Nucleus accumbens (tissue), 56 donors: ENCODE data around the gene REELD1.

Source experiments
- DNase-seq, 56 donors: peaks; one replicate each; lab custom pipeline; 2025; lab: John Stamatoyannopoulos, UW

REELD1 gene

GRCh38 chr4:146214238-146214637, at the start of gene REELD1:
Gene REELD1, plus strand, starts transcription at chr4:146214538. Its CDS starts 2,415 bp downstream, at chr4:146216953.
- DNase-seq, result no peak

GRCh38 chr4:146165221-146165620, 49.1 kb upstream of the REELD1 start:
- no peak for DNase-seq

GRCh38 chr4:146165840-146166239, 48.5 kb upstream of the REELD1 start:
- DNase-seq, result no peak

- no peak for DNase-seq
These were observed 44.2 kb upstream of the REELD1 start for GRCh38 chr4:146170149-146170548.

GRCh38 chr4:146175541-146176453, 38.5 kb upstream of the REELD1 start, which contains the start of gene LSM6:
Gene LSM6, plus strand, starts transcription at chr4:146175718. Its CDS starts 7,204 bp downstream, at chr4:146182922.
- DNase-seq, result peak; percentile 46 to 95 (median 87)

GRCh38 chr4:146176891-146177290, 37.4 kb upstream of the REELD1 start:
- no peak for DNase-seq

GRCh38 chr4:146178126-146178525, 36.2 kb upstream of the REELD1 start:
- no peak for DNase-seq

GRCh38 chr4:146179784-146180370, 34.5 kb upstream of the REELD1 start:
- DNase-seq, result peak in 2 of 56 donors; percentile 1 to 9

- DNase-seq, result no peak
These were observed 31.9 kb upstream of the REELD1 start for GRCh38 chr4:146182443-146182842.

GRCh38 chr4:146183209-146183608, 31.1 kb upstream of the REELD1 start:
- DNase-seq, result no peak

- no peak for DNase-seq
These were observed 28.3 kb upstream of the REELD1 start for GRCh38 chr4:146186041-146186440.

GRCh38 chr4:146186596-146186995, 27.7 kb upstream of the REELD1 start:
- no peak for DNase-seq

GRCh38 chr4:146190456-146190855, 23.9 kb upstream of the REELD1 start:
- DNase-seq, result no peak

- DNase-seq, result no peak
These were observed 22.4 kb upstream of the REELD1 start for GRCh38 chr4:146191766-146192458.

- DNase-seq, result no peak
These were observed 20.7 kb upstream of the REELD1 start for GRCh38 chr4:146193628-146194027.

GRCh38 chr4:146194212-146194611, 20.1 kb upstream of the REELD1 start:
- DNase-seq, result no peak

GRCh38 chr4:146202665-146203064, 11.7 kb upstream of the REELD1 start:
- DNase-seq, result no peak

GRCh38 chr4:146207410-146207809, 6.9 kb upstream of the REELD1 start:
- DNase-seq, result peak in 9 of 56 donors; percentile 4 to 30 (median 19)

- no peak for DNase-seq
These were observed 3.4 kb upstream of the REELD1 start for GRCh38 chr4:146210890-146211289.

- DNase-seq, result peak in 5 of 56 donors; percentile 3 to 27 (median 9)
These were observed 2.9 kb upstream of the REELD1 start for GRCh38 chr4:146211440-146211839.

- peak in 1 of 56 donors; percentile 21 for DNase-seq
These were observed 1.6 kb upstream of the REELD1 start for GRCh38 chr4:146212781-146213180.
